Measurements from ENCODE around the gene AFAP1. TPM values are rescaled to one million over a fixed set of nuclear protein-coding genes. Genes with fewer than 3 reads are reported as not detected.

AFAP1 gene
- total RNA-seq, 1 experiment from 2014 or later, result 42.1 TPM

DNA sequence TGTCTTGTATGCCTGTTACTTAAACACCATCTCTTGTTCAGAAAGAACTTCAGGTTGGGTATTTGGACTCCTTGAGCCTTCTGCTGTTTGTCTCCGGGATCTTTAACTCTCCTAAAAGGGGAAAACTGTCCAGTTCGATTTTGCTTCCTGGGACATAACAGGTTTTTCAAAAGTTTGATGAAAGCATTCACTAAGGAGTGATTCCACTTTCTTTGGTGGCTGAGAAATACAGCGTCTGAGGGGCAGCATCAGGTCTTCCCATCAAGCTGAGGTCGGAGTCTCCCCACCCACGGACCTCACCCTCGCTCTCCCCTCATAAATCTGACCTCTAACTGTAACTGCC is 1.4 kb downstream of the AFAP1 start:
- H3K9ac ChIP-seq (ENCODE audit: low read length), result peak overlapping the region; percentile 90
- H3K4me3 ChIP-seq (ENCODE audit: low read length), result peak overlapping the region; percentile 93
- peaks cover 8% of the 10 kb centered on the region for H3K36me3 ChIP-seq (ENCODE audit: low read depth, low read length)
- peaks cover 43% of the 10 kb centered on the region for H3K4me1 ChIP-seq (ENCODE audit: insufficient read depth, low read length)
- intact Hi-C loops (cut with micrococcal nuclease), result no loop called here
- H3K27me3 ChIP-seq (ENCODE audit: low read length), result no peaks in the 10 kb centered on the region
- POLR2A ChIA-PET (ENCODE audit: unreplicated experiment), result no interaction called here
- H3F3A ChIP-seq (ENCODE audit: low read length, unreplicated experiment), result no peaks in the 10 kb centered on the region
- H2AFZ ChIP-seq (ENCODE audit: low read length), result 0 out of 2 replicates have a peak overlapping the region, but pooled peaks have one; percentile 30
- peak overlapping the region; percentile 80 for H3K4me2 ChIP-seq (ENCODE audit: low read length)
- TF ChIP-seq, protein P1, sequence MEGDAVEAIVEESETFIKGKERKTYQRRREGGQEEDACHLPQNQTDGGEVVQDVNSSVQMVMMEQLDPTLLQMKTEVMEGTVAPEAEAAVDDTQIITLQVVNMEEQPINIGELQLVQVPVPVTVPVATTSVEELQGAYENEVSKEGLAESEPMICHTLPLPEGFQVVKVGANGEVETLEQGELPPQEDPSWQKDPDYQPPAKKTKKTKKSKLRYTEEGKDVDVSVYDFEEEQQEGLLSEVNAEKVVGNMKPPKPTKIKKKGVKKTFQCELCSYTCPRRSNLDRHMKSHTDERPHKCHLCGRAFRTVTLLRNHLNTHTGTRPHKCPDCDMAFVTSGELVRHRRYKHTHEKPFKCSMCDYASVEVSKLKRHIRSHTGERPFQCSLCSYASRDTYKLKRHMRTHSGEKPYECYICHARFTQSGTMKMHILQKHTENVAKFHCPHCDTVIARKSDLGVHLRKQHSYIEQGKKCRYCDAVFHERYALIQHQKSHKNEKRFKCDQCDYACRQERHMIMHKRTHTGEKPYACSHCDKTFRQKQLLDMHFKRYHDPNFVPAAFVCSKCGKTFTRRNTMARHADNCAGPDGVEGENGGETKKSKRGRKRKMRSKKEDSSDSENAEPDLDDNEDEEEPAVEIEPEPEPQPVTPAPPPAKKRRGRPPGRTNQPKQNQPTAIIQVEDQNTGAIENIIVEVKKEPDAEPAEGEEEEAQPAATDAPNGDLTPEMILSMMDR (conservative IDR thresholded peaks at IDR 0.05; ENCODE audit: low read depth, low read length), result no peak
- TF ChIP-seq EZH2 (IDR thresholded peaks at IDR 0.05; ENCODE audit: low read length, unreplicated experiment) (no peak), EZH2phosphoT487 (IDR thresholded peaks at IDR 0.05; ENCODE audit: borderline replicate concordance, low read length) (no peak)
- ATAC-seq (no peak), DNase-seq (no peak)
- peaks cover 27% of the 10 kb centered on the region for H4K20me1 ChIP-seq (ENCODE audit: low read length)
- peaks cover 64% of the 10 kb centered on the region for H3K79me2 ChIP-seq (ENCODE audit: low read length)
- no peaks in the 10 kb centered on the region for H3K9me3 ChIP-seq (ENCODE audit: low read length)
- CTCF ChIA-PET, result interaction anchor here (0.9 kb wide), 1 partner anchor 136 kb away, joined by 4 read pairs; no protein-coding TSS in a partner anchor
- H3K27ac ChIP-seq (ENCODE audit: low read length), result peak overlapping the region; percentile 40
- BruUV-seq (replicated peaks), result TSS peak; percentile 50
- no peaks in the 10 kb centered on the region for H3K9me2 ChIP-seq (replicated peaks; ENCODE audit: low read length)

DNA sequence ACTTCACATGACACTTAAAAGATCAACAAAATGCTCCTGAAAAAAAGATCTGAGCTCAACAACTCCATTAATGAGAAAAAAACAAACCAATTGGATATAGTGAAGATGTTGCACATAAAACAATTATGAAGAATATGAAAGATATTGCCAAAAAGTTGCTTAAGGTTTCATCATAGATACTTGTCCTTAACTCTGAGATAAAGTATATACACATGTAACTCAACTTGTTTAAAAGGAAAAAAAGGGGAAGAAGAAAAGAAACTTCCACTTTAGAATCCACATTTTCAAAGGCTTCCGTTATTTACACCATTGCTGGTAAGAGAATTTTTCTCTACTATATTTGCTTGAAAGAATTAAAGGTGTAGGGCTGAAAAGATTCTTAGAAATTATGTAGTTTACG is 2.7 kb downstream of the AFAP1 start:
- H3K9me2 ChIP-seq (replicated peaks; ENCODE audit: low read length), result no peaks in the 10 kb centered on the region
- intact Hi-C loops (cut with micrococcal nuclease), result loop anchor here (2.0 kb wide), 1 partner anchor 42 kb away; no protein-coding TSS in a partner anchor

More for the DNA sequence above, 2.7 kb downstream of the AFAP1 start:
- no peaks in the 10 kb centered on the region for H3K9me3 ChIP-seq (ENCODE audit: low read length)
- H3K4me3 ChIP-seq (ENCODE audit: low read length), result peak overlapping the region; percentile 93
- no peaks in the 10 kb centered on the region for H3K27me3 ChIP-seq (ENCODE audit: low read length)
- H2AFZ ChIP-seq (ENCODE audit: low read length), result no peak overlapping the region
- CTCF ChIA-PET, result no interaction called here
- peak overlapping the region; percentile 90; the same call in 1 of the 2 replicates for H3K9ac ChIP-seq (ENCODE audit: low read length)
- peaks cover 37% of the 10 kb centered on the region for H3K4me1 ChIP-seq (ENCODE audit: insufficient read depth, low read length)
- TF ChIP-seq EZH2 (IDR thresholded peaks at IDR 0.05; ENCODE audit: low read length, unreplicated experiment) (no peak), EZH2phosphoT487 (IDR thresholded peaks at IDR 0.05; ENCODE audit: borderline replicate concordance, low read length) (no peak)
- TF ChIP-seq, protein P1 (conservative IDR thresholded peaks at IDR 0.05; ENCODE audit: low read depth, low read length), result no peak
- no peak overlapping the region for H3K27ac ChIP-seq (ENCODE audit: low read length)
- ATAC-seq, result no peak
- H3K36me3 ChIP-seq (ENCODE audit: low read depth, low read length), result peaks cover 8% of the 10 kb centered on the region
- peak overlapping the region; percentile 80 for H3K4me2 ChIP-seq (ENCODE audit: low read length)
- no TSS peak for BruUV-seq (replicated peaks)
- H3K79me2 ChIP-seq (ENCODE audit: low read length), result peaks cover 76% of the 10 kb centered on the region
- DNase-seq, result no peak
- peaks cover 27% of the 10 kb centered on the region for H4K20me1 ChIP-seq (ENCODE audit: low read length)
- H3F3A ChIP-seq (ENCODE audit: low read length, unreplicated experiment), result no peaks in the 10 kb centered on the region
- POLR2A ChIA-PET (ENCODE audit: unreplicated experiment), result no interaction called here
